Measurements from ENCODE around the gene RAB9A. TPM values are rescaled to one million over a fixed set of nuclear protein-coding genes. Genes with fewer than 3 reads are reported as not detected.
A peak's percentile ranks its signal among the peaks of the same experiment; 100 is the strongest.
"Not testable (repeated sequence)": the region's sequence is repeated elsewhere in the genome, so short reads cannot be mapped to it uniquely, and the experiment has no call there.

The RAB9A gene
- total RNA-seq, 1 donor from 2014 or later = 30.8 TPM

- DNase-seq = no peak
Measured at GRCh38 chrX:13703135-13703534, 14.2 kb downstream of the RAB9A start.

- DNase-seq = no peak
Measured at GRCh38 chrX:13703589-13703988, 14.7 kb downstream of the RAB9A start.

DNA sequence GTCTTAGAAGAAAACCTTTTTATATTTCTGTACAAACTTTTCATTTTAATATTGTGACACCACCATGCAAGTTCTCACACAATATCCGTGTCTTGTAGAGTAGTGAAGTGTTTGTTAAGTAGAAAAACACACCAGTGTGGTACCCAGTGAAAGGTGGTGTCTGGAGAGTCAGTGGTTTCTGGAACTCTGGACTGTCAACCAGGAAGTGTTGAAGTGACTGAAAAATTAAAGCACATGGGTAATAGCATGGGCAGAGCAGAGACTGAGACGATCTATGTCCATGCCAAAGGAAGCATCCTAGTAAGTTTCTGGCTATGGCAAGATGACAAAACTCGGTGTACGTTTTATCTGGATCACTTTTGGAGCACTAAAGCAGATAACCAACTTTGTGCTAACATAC, 22.2 kb downstream of the RAB9A start:
- no peak for DNase-seq

DNA sequence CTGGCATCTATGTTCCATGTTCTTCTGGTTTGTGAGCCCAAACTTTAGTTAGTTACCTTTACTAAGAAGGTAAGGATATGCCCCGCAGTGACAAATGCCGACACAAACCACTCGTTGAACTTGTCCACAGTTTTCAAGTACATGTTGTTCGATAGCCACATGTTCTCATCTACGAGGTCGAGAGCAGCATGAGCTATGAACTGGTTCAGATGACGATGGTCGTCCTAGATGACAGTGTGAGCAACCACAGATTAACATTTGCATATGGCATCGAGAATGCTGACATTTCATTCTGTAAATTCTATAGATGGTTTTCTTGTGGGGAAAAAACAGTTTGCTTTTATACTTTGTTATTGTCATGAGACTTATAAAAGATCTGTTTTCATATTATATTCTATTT, 27.5 kb downstream of the RAB9A start:
- no peak for DNase-seq

DNA sequence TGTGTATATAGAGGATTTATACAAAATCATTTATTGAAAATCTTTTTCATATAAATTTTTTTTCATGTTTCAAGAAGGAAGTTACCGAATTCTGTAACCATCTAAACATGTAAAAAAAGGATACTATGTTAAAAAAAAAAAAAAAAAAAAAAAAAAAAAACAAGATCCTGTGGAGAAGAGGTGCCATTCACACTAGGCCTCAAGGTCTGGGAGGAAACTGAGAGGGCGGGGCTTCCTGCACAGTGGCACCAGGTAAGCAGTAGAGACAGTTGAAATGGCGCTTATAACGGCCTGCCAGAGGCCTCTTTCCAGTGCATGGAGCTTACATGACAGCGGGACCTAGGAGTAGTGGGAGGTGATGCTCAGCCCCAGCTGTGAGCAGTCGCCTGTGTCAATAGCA, 28.0 kb downstream of the RAB9A start:
- DNase-seq = no peak

GRCh38 chrX:13717700-13718472, 29.0 kb downstream of the RAB9A start:
- no peak for DNase-seq

- DNase-seq = no peak
Measured at GRCh38 chrX:13719192-13719856, 30.4 kb downstream of the RAB9A start.

DNA sequence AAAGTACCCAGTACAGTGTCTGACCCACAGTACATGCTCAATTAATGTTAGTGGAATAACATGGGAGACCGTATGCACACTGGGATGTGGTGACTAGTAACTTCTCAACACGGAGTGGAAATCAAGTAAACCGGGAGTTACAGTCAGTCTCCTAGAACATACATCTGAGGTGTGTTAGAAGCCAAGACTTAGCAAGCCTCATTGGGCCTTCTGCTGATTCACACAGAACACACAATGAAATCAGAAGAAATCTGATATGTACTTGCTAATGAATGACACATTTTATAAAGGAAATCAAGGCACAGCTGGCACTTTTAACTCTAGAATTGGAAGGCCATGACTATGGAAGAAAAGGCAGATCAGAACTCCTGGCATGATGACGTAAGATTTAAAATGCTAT, 32.4 kb downstream of the RAB9A start:
- DNase-seq = no peak

GRCh38 chrX:13721819-13722519, 33.0 kb downstream of the RAB9A start:
- no peak for DNase-seq

DNA sequence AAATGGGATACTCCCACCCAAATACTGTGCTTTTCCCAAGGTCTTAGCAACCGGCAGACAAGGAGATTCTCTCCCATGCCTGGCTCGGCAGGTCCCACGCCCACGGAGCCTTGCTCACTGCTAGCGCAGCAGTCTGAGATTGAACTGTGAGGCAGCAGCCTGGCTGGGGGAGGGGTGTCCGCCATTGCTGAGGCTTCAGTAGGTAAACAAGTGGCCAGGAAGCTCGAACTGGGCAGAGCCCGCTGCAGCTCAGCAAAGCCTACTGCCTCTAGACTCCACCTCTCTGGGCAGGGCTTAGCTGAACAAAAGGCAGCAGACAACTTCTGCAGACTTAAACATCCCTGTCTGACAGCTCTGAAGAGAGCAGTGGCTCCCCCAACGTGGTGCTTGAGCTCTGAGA, 36.0 kb downstream of the RAB9A start:
- not testable (repeated sequence) for DNase-seq

GRCh38 chrX:13726583-13726982, 37.7 kb downstream of the RAB9A start:
- not testable (repeated sequence) for DNase-seq

DNA sequence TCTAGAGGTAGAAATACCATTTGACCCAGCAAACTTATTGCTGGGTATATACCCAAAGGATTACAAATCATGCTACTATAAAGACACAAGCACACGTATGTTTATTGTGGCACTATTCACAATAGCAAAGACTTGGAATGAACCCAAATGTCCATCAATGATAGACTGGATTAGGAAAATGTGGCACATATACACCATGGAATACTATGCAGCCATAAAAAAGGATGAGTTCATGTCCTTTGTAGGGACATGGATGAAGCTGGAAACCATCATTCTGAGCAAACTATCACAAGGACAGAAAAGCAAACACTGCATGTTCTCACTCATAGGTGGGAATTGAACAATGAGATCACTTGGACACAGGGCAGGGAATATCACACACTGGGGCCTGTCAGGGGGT, 41.6 kb downstream of the RAB9A start:
- DNase-seq = not testable (repeated sequence)

GRCh38 chrX:13732246-13733067, 43.5 kb downstream of the RAB9A start:
- DNase-seq = no peak

DNA sequence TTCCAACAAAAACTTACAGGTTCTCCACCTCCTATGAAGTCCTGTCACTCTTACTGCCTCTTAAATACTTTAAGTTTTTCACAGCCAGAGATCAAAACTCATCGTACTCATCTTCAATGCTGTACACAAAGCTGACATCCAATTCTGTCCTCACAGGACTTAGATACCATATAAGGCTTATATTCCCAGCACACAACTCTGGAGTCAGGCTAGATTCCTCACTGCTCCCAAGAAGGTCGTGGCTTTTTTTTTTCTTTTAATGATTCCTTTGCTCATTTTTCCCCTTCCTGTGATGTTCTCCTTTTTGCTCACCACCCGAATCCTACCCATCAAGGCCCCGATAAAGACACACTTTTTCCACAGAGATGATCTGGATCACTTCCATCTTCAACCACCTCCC, 44.6 kb downstream of the RAB9A start:
- DNase-seq = no peak

GRCh38 chrX:13734278-13735172, 45.6 kb downstream of the RAB9A start, which contains the start of the genes OFD1 and TRAPPC2:
Gene OFD1 (plus strand): TSS chrX:13734748. CDS start chrX:13735072, 324 bp downstream.
Gene TRAPPC2 (minus strand): TSS chrX:13734620. CDS start chrX:13719963, 14,657 bp downstream.
- peak; percentile 94 for DNase-seq

GRCh38 chrX:13741695-13742094, 52.8 kb downstream of the RAB9A start:
- DNase-seq = no peak

- no peak for DNase-seq
Measured at GRCh38 chrX:13742397-13743176, 53.7 kb downstream of the RAB9A start.

DNA sequence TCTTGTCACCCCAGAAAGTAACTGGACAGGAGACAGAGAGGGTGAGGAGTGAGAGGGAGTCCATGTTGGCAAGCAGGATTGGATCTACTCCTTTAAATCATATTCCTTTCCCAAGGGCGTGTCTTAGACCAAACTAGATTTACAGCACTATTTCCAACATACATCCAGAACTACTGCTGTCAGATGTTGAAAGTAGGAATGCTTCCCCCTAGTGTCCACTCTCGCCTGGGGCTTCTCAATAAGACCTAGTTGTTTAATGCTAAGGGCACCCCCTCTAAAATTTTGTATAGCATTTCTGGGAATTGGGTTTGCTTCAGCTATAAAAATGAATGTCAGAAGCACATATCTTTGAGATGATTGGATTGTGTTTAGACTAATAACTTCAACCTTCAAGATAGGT, 58.9 kb downstream of the RAB9A start:
- peak; percentile 72 for DNase-seq

DNA sequence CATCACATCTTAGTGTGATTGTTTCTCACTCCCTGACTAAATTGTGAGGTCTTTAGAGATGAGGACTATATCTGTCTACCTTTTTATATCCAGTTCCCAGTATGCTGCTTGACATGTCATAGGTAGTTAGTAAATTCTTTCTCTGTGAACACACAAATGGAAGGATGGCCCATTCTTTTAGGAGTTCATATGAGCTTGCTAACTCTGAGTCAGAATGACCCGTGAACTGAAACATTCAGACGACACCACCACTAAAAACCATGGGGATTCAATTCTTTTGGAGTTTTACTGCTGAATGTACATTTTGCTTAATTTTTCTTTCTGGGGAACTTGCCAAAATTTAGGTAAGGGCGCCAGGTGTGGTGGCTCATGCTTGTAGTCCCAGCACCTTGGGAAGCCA, 59.6 kb downstream of the RAB9A start:
- DNase-seq = no peak

DNA sequence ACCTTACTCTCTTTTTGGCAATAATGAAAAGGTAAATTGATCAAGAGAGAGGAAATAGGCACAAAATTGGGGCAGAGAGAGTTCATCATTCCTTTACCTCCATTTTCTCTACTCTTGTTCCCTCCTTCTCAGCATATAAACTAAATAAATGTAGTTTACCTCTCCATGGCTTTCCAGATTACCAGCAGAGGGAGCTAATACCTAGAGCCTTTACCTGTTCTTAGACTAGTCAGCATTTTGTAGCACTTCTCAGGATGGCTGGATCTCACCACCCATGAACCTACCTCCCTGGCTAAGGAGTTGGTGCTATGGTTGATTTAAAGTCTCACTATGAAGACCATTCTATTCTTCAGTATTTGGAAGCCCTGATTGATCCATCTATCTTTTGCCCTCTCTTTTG, 61.3 kb downstream of the RAB9A start:
- peak; percentile 54 for DNase-seq

DNA sequence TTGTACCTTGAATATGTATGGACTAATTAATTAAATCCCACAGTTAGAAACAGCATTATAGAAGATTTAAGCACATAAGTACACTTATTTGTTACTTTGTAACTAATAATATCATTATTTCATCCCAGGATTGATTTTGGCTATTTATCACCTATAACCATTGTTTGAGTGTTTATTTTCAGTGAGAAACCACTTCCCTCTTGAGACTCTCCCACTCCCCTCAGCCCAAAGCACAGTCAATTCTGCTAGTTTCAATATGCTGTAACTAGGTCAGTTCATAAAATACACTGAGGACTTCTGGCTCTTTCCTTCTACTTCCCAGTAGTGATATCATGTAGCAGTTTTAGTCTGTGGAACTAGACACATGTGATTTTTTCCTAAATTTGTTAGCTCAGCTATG, 61.9 kb downstream of the RAB9A start:
- no peak for DNase-seq

Measured in dermis blood vessel endothelial cell (primary cell).